Right lobe of liver (tissue), 6 donors: ENCODE results near the gene LILRA5. TPM values are rescaled to one million over a fixed set of nuclear protein-coding genes. Genes with fewer than 3 reads are reported as not detected.

Experiments
- ATAC-seq, 4 donors: fragments of 200-7000 bp; cut with Tn5 transposase; one replicate each; pipeline ENCODE4 v1.9.1; 2020; ENCODE audit warnings: mild to moderate bottlenecking in 4 of 4, moderate library complexity in 4 of 4
- DNase-seq, 3 donors: peaks; one replicate each; pipeline ENCODE4 v3.0.0-alpha.2; 2020
- H3K27ac ChIP-seq, 3 donors: fragments of 200-600 bp; one replicate each; pipeline ENCODE4 v1.8.0; 2022
- H3K27me3 ChIP-seq, 2 donors: fragments of 200-600 bp; one replicate each; pipeline ENCODE4 v1.8.0; 2022
- H3K36me3 ChIP-seq, 4 donors: fragments of 200-600 bp; sonication (generic) in 1 of 4; one replicate each; pipeline versions ENCODE4 v1.5.1 to v1.8.0; 2017 to 2022; ENCODE audit warnings: control low read depth in 1 of 4
- H3K4me1 ChIP-seq, 4 donors: fragments of 200-600 bp; sonication (generic) in 1 of 4; one replicate each; pipeline versions ENCODE4 v1.5.1 to v1.8.0; 2017 to 2022; ENCODE audit warnings: control low read depth in 1 of 4
- H3K4me3 ChIP-seq, 3 donors: fragments of 200-600 bp; one replicate each; pipeline ENCODE4 v1.8.0; 2022
- H3K9me3 ChIP-seq, 4 donors: fragments of 200-600 bp; sonication (generic) in 1 of 4; one replicate each; pipeline versions ENCODE4 v1.5.1 to v1.8.0; 2017 to 2022; ENCODE audit warnings: control low read depth in 1 of 4
- CTCF ChIP-seq, 4 donors: fragments of 200-600 bp in 3 of 4; fragments of 450-650 bp in 1 of 4; IDR thresholded peaks; one replicate each; pipeline versions ENCODE4 v1.5.1 to v1.8.0; 2016 to 2022; ENCODE audit warnings: antibody characterized with exemption in 4 of 4, mild to moderate bottlenecking in 2 of 4
- POLR2A ChIP-seq: fragments of 450-650 bp; IDR thresholded peaks from one replicate; pipeline ENCODE4 v1.6.1; 2017; ENCODE audit warnings: antibody characterized with exemption, mild to moderate bottlenecking
- WGBS: methylation state at CpG from one replicate; pipeline ENCODE4 v1.1.6; 2018; ENCODE audit warnings: low coverage, low lambda C conversion rate; ENCODE audit not compliant: insufficient coverage; ENCODE audit errors: missing lambda C conversion rate; 5-methylcytosine and 5-hydroxymethylcytosine counted together
- intact Hi-C, 2 donors: fragments of 100-400 bp; cut with DNase I; formaldehyde crosslinking; loops; one replicate each; pipeline versions ENCODE4 v1.11.2 to v1.14.1; 2022
- total RNA-seq, 6 experiments: library from RNA; depleted of rRNA in 2 of 6; stranded (reverse); fragments of >200 nt in 2 of 6; fragmentation: NEBNext Ultra II Directional in 3 of 6; extraction: Animal tissue kit (Norgen Biotek cat#: 25700) in 3 of 6; gene quantifications; one replicate each; pipeline versions ENCODE4 v1.1.0 to v1.2.4, GENCODE V29; 2016 to 2023
- donor health status: DM: no; HTN: yes; CAD: no.
- donor health status: DM: no; HTN: no; CAD: no.
- donor health status: DM: no; HTN: no; CAD: no.
- donor health status: DM: no; HTN: yes; CAD: no.
- donor health status: DM: no; HTN: yes; CAD: no.

LILRA5 gene
- total RNA-seq, 6 experiments from 2014 or later = 0.98 to 4.3 (median 1.9) TPM

- WGBS = 19% methylated on average over 2 of the region's 2 CpGs
- H3K4me1 ChIP-seq = no peaks in the 10 kb centered on the region
- no peaks in the 10 kb centered on the region for H3K36me3 ChIP-seq
- intact Hi-C loops = no loop called here
- TF ChIP-seq POLR2A = no peak
- no peak for TF ChIP-seq CTCF (IDR thresholded peaks at IDR 0.05)
- no peak overlapping the region for H3K4me3 ChIP-seq
- ATAC-seq (no peak), DNase-seq (no peak)
- H3K27ac ChIP-seq = no peak overlapping the region
- no peaks in the 10 kb centered on the region for H3K9me3 ChIP-seq
- no peaks in the 10 kb centered on the region for H3K27me3 ChIP-seq
These were observed 44.0 kb downstream of the LILRA5 start for GRCh38 chr19:54268936-54269335.

- intact Hi-C loops = no loop called here
- 7% methylated on average over 6 of the region's 6 CpGs for WGBS
- H3K36me3 ChIP-seq = no peaks in the 10 kb centered on the region
- H3K4me3 ChIP-seq = no peak overlapping the region
- H3K27ac ChIP-seq = no peak overlapping the region
- DNase-seq = peak; percentile 71 to 78 (median 76)
- no peak for TF ChIP-seq POLR2A
- TF ChIP-seq CTCF (IDR thresholded peaks at IDR 0.05) = peak; percentile 55 to 86 (median 81)
- ATAC-seq = peak; percentile 75 to 89 (median 83)
- H3K4me1 ChIP-seq = no peaks in the 10 kb centered on the region
- no peaks in the 10 kb centered on the region for H3K9me3 ChIP-seq
- H3K27me3 ChIP-seq = no peaks in the 10 kb centered on the region
These were observed 46.8 kb downstream of the LILRA5 start for GRCh38 chr19:54266133-54266532.

GRCh38 chr19:54262470-54262869 lies 50.5 kb downstream of the LILRA5 start:
- no peaks in the 10 kb centered on the region for H3K27me3 ChIP-seq
- H3K27ac ChIP-seq = no peak overlapping the region
- H3K4me1 ChIP-seq = no peaks in the 10 kb centered on the region
- no peaks in the 10 kb centered on the region for H3K36me3 ChIP-seq
- WGBS = 91% methylated on average over 2 of the region's 2 CpGs
- no peaks in the 10 kb centered on the region for H3K9me3 ChIP-seq
- no peak overlapping the region for H3K4me3 ChIP-seq
- DNase-seq (no peak), ATAC-seq (no peak)
- intact Hi-C loops = no loop called here
- no peak for TF ChIP-seq POLR2A
- TF ChIP-seq CTCF (IDR thresholded peaks at IDR 0.05) = no peak

- DNase-seq = peak in 2 of 3 donors; percentile 43 to 46
- Histone ChIP-seq H3K27ac (no peak overlapping the region), H3K9me3 (no peaks in the 10 kb centered on the region), H3K4me3 (no peak overlapping the region), H3K36me3 (no peaks in the 10 kb centered on the region), H3K4me1 (no peaks in the 10 kb centered on the region), H3K27me3 (no peaks in the 10 kb centered on the region)
- 82% methylated on average over 5 of the region's 11 CpGs for WGBS
- no peak for ATAC-seq
- no peak for TF ChIP-seq CTCF (IDR thresholded peaks at IDR 0.05)
- TF ChIP-seq POLR2A = no peak
- intact Hi-C loops = no loop called here
These were observed 50.9 kb downstream of the LILRA5 start for GRCh38 chr19:54262066-54262465.

GRCh38 chr19:54257116-54257480 lies 55.9 kb downstream of the LILRA5 start, which contains the start of gene LILRB5:
LILRB5 (minus strand) TSS chr19:54257273; CDS start chr19:54257193, 80 bp downstream.
- no peaks in the 10 kb centered on the region for H3K4me1 ChIP-seq
- 36% methylated on average over 2 of the region's 9 CpGs for WGBS
- ATAC-seq (peak; percentile 56 to 72 (median 60)), DNase-seq (peak in 1 of 3 donors; percentile 51)
- no peaks in the 10 kb centered on the region for H3K9me3 ChIP-seq
- H3K4me3 ChIP-seq = peak within 1 kb of the TSS in 1 of 3 donors; percentile 26
- H3K36me3 ChIP-seq = no peaks in the 10 kb centered on the region
- H3K27me3 ChIP-seq = no peaks in the 10 kb centered on the region
- TF ChIP-seq CTCF (IDR thresholded peaks at IDR 0.05) = no peak
- TF ChIP-seq POLR2A = no peak
- no peak within 1 kb of the TSS for H3K27ac ChIP-seq
- intact Hi-C loops = no loop called here
